ENCODE data around the gene FKBP1A. TPM values are rescaled to one million over a fixed set of nuclear protein-coding genes. Genes with fewer than 3 reads are reported as not detected.
A peak's percentile ranks its signal among the peaks of the same experiment; 100 is the strongest.

The FKBP1A gene
- total RNA-seq, 4 donors from 2014 or later: 76.2 to 132 (median 102) TPM

DNA sequence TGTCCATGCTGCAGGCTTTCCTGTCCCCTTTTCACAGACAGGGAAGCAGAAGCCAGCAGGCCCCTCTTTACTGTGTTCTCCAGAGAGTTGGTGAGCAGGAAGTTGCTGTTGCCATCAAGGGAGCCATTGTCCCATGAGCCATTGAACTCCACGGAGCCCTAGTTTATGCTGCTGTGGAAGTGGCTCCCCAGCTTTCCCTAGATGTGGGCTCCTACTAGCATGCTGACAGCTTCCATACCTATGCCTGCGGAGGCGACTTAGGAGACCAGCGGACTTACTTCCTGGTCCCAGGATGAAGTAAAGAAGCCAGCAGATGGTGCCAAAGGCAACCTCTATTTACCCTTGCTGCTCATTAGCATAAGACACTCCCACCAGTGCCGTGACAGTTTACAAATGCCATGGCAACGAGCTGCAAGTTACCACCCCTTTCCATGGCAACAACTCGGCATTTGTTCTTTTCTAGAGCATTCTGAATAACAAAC is 30.8 kb upstream of the FKBP1A start:
- H3K4me1 ChIP-seq: peaks cover 0 to 4% (median 0%) of the 10 kb centered on the region in 3 donors
- no peak overlapping the region for H3K27ac ChIP-seq
- H3K36me3 ChIP-seq: no peaks in the 10 kb centered on the region
- WGBS, 2 donors: 38 to 48% methylated on average over 6 to 7 of the region's 7 CpGs
- TF ChIP-seq CTCF (IDR thresholded peaks at IDR 0.05): peak in 2 of 6 experiments; percentile 11 to 16
- TF ChIP-seq POLR2A (IDR thresholded peaks at IDR 0.05): no peak
- DNase-seq: no peak
- H3K9me3 ChIP-seq: peaks cover 0 to 10% (median 4%) of the 10 kb centered on the region in 3 donors
- no peak overlapping the region for H3K4me3 ChIP-seq
- intact Hi-C loops (cut with DNase I): no loop called here
- H3K27me3 ChIP-seq: peaks cover 0 to 16% (median 0%) of the 10 kb centered on the region in 4 donors

GRCh38 chr20:1423206-1423605 is 30.4 kb upstream of the FKBP1A start:
- peaks cover 0 to 10% (median 4%) of the 10 kb centered on the region in 3 donors for H3K9me3 ChIP-seq
- peaks cover 0 to 4% (median 0%) of the 10 kb centered on the region in 3 donors for H3K4me1 ChIP-seq
- intact Hi-C loops (cut with DNase I): no loop called here
- no peak for DNase-seq
- 82 to 89% methylated on average over 6 of the region's 6 CpGs for WGBS, 2 donors
- H3K27me3 ChIP-seq: peaks cover 0 to 16% (median 0%) of the 10 kb centered on the region in 4 donors
- no peak overlapping the region for H3K27ac ChIP-seq
- TF ChIP-seq CTCF (IDR thresholded peaks at IDR 0.05) (no peak), POLR2A (IDR thresholded peaks at IDR 0.05) (no peak)
- H3K4me3 ChIP-seq: no peak overlapping the region
- no peaks in the 10 kb centered on the region for H3K36me3 ChIP-seq

DNA sequence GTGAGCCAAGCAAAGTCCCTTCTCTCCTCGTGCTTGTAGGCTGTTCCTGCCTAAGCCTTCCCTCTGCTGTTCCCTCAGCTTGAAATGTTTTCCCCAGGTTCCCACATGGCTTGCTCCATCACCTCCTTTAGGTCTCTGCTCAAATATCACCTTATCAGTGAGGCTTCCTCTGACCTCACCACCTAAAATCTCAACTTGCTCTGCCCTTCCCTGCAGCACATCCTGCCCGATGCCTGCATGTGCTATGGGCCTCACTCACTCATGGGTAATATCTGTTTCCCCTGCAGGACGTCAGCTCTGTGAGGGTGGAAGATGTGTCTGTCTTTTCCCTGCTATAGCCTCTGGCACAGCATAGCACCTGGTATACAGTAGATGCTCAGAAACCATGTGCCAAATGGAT is 29.9 kb upstream of the FKBP1A start:
- DNase-seq: no peak
- TF ChIP-seq POLR2A (IDR thresholded peaks at IDR 0.05) (no peak), CTCF (IDR thresholded peaks at IDR 0.05) (no peak)
- H3K4me3 ChIP-seq: no peak overlapping the region
- WGBS, 2 donors: 39 to 58% methylated on average over 3 of the region's 3 CpGs
- peaks cover 0 to 4% (median 0%) of the 10 kb centered on the region in 3 donors for H3K4me1 ChIP-seq
- intact Hi-C loops (cut with DNase I): no loop called here
- no peak overlapping the region for H3K27ac ChIP-seq
- H3K27me3 ChIP-seq: peaks cover 0 to 21% (median 0%) of the 10 kb centered on the region in 4 donors
- peaks cover 0 to 10% (median 4%) of the 10 kb centered on the region in 3 donors for H3K9me3 ChIP-seq
- no peaks in the 10 kb centered on the region for H3K36me3 ChIP-seq

DNA sequence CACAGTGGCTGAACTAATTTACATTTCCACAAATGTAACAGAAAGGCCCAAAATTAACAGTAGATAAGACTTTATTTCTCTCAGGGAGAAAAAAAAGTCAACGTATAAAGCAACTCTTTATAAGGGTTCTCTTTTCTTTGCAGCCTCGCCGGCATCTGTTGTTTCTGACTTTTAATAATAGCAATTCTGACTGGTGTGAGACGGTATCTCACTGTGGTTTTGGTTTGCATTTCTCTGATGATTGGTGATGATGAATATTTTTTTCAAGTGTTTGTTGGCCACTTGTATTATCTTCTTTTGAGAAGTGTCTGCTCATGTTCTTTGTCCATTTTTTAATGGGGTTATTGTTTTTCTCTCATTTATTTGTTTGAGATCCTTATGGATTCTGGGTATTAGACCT is 27.2 kb upstream of the FKBP1A start:
- intact Hi-C loops (cut with DNase I): no loop called here
- Histone ChIP-seq H3K27ac (no peak overlapping the region), H3K27me3 (peaks cover 0 to 22% (median 0%) of the 10 kb centered on the region in 4 donors), H3K36me3 (no peaks in the 10 kb centered on the region), H3K9me3 (peaks cover 0 to 10% (median 4%) of the 10 kb centered on the region in 3 donors), H3K4me1 (peaks cover 0 to 11% (median 0%) of the 10 kb centered on the region in 3 donors), H3K4me3 (no peak overlapping the region)
- DNase-seq: no peak
- 93% methylated on average over 4 of the region's 4 CpGs for WGBS, 2 donors
- no peak for TF ChIP-seq POLR2A (IDR thresholded peaks at IDR 0.05)
- TF ChIP-seq CTCF (IDR thresholded peaks at IDR 0.05): no peak

GRCh38 chr20:1418350-1418749 is 25.5 kb upstream of the FKBP1A start:
- 37 to 48% methylated on average over 3 of the region's 3 CpGs for WGBS, 2 donors

More at GRCh38 chr20:1418350-1418749, 25.5 kb upstream of the FKBP1A start:
- DNase-seq: no peak
- Histone ChIP-seq H3K27ac (no peak overlapping the region), H3K36me3 (no peaks in the 10 kb centered on the region), H3K4me3 (no peak overlapping the region), H3K27me3 (peaks cover 0 to 21% (median 0%) of the 10 kb centered on the region in 4 donors), H3K4me1 (peaks cover 0 to 7% (median 0%) of the 10 kb centered on the region in 3 donors), H3K9me3 (peaks cover 0 to 10% (median 4%) of the 10 kb centered on the region in 3 donors)
- TF ChIP-seq CTCF (IDR thresholded peaks at IDR 0.05) (no peak), POLR2A (IDR thresholded peaks at IDR 0.05) (no peak)
- intact Hi-C loops (cut with DNase I): no loop called here
